Psoas muscle (tissue), 8 donors: ENCODE results near the gene BCAS1. TPM values are rescaled to one million over a fixed set of nuclear protein-coding genes. Genes with fewer than 3 reads are reported as not detected.

Experiments
- ATAC-seq, 4 donors: fragments of 200-7000 bp; cut with Tn5 transposase; one replicate each; pipeline ENCODE4 v1.9.1; 2020; ENCODE audit warnings: moderate library complexity in 3 of 4, mild to moderate bottlenecking in 2 of 4
- DNase-seq, 2 donors: peaks; one replicate each; pipeline ENCODE4 v3.0.0-alpha.2; 2020
- H3K27ac ChIP-seq: fragments of 200-600 bp; one replicate; pipeline ENCODE4 v1.8.0; 2022
- H3K27me3 ChIP-seq, 3 donors: fragments of 200-600 bp in 1 of 3; one replicate each; pipeline versions ENCODE4 v1.6.1 to v1.8.0; 2013 to 2022; ENCODE audit warnings: low read length in 2 of 3, mild to moderate bottlenecking in 2 of 3, moderate library complexity in 1 of 3; ENCODE audit not compliant: insufficient read depth in 3 of 3
- H3K36me3 ChIP-seq, 2 donors: fragments of 200-600 bp in 1 of 2; one replicate each; pipeline versions ENCODE4 v1.6.1 to v1.8.0; 2013 to 2022; ENCODE audit warnings: low read depth in 1 of 2, mild to moderate bottlenecking in 1 of 2, moderate library complexity in 1 of 2; ENCODE audit not compliant: insufficient read depth in 1 of 2
- H3K4me1 ChIP-seq: fragments of 200-600 bp; one replicate; pipeline ENCODE4 v1.8.0; 2022
- H3K4me3 ChIP-seq: fragments of 200-600 bp; one replicate; pipeline ENCODE4 v1.8.0; 2022; ENCODE audit warnings: mild to moderate bottlenecking
- H3K9me3 ChIP-seq: fragments of 200-600 bp; one replicate; pipeline ENCODE4 v1.8.0; 2022
- CTCF ChIP-seq: fragments of 200-600 bp; IDR thresholded peaks from one replicate; pipeline ENCODE4 v1.8.0; 2022; ENCODE audit warnings: antibody characterized with exemption
- whole genome bisulfite sequencing, 3 donors: extraction: QIAGEN DNeasy Blood & Tissue Kit; methylation state at CpG; one replicate each; pipeline versions ENCODE4 v1.1.6 to v1.1.7; 2013; 5-methylcytosine and 5-hydroxymethylcytosine counted together
- intact Hi-C, 2 donors: fragments of 100-400 bp; cut with DNase I; formaldehyde crosslinking; loops; one replicate each; pipeline versions ENCODE4 v1.11.0 to v1.14.2; 2022
- polyA plus RNA-seq, 3 donors: library from polyadenylated mRNA; stranded (reverse); fragments of 200-250 nt; gene quantifications; one replicate each; pipeline ENCODE4 v1.2.3, GENCODE V29; 2013
- total RNA-seq, 4 donors: library from RNA; stranded (reverse); fragmentation: NEBNext Ultra II Directional in 2 of 4; extraction: Animal tissue kit (Norgen Biotek cat#: 25700) in 2 of 4; gene quantifications; one replicate each; pipeline versions ENCODE4 v1.2.1 to v1.2.4, GENCODE V29; 2021 to 2023
- donor health status: healthy with polysubstance abuse.
- donor health status: DM: no; HTN: no; CAD: no; lungs with moderate emphysema.
- donor health status: Bipolar disorder and iron deficiency.
- donor health status: healthy.
- donor health status: DM: yes; HTN: yes; CAD: no.
- donor health status: DM: no; HTN: no; CAD: no.
- donor health status: DM: no; HTN: no; CAD: no.
- donor health status: DM: yes; HTN: yes; CAD: no.

Gene BCAS1
- total and polyA plus RNA-seq, 7 donors: 0.01 to 0.26 (median 0.16) TPM; not detected in 2

GRCh38 chr20:53949319-53949839, 121.0 kb downstream of the BCAS1 start:
- Histone ChIP-seq H3K9me3 (no peaks in the 10 kb centered on the region), H3K36me3 (no peaks in the 10 kb centered on the region), H3K27ac (no peak overlapping the region), H3K4me1 (no peaks in the 10 kb centered on the region), H3K4me3 (no peak overlapping the region), H3K27me3 (no peaks in the 10 kb centered on the region)
- no peak for TF ChIP-seq CTCF
- ATAC-seq (no peak), DNase-seq (peak in 1 of 2 donors; percentile 48)
- intact Hi-C loops: loop anchor here in 1 of 2 donors (10.0 kb wide), 1 partner anchor 255 kb away; the partner anchor contains the start of gene PFDN4
- WGBS, 3 donors: 31 to 37% (median 35%) methylated on average over 10 of the region's 10 CpGs

DNA sequence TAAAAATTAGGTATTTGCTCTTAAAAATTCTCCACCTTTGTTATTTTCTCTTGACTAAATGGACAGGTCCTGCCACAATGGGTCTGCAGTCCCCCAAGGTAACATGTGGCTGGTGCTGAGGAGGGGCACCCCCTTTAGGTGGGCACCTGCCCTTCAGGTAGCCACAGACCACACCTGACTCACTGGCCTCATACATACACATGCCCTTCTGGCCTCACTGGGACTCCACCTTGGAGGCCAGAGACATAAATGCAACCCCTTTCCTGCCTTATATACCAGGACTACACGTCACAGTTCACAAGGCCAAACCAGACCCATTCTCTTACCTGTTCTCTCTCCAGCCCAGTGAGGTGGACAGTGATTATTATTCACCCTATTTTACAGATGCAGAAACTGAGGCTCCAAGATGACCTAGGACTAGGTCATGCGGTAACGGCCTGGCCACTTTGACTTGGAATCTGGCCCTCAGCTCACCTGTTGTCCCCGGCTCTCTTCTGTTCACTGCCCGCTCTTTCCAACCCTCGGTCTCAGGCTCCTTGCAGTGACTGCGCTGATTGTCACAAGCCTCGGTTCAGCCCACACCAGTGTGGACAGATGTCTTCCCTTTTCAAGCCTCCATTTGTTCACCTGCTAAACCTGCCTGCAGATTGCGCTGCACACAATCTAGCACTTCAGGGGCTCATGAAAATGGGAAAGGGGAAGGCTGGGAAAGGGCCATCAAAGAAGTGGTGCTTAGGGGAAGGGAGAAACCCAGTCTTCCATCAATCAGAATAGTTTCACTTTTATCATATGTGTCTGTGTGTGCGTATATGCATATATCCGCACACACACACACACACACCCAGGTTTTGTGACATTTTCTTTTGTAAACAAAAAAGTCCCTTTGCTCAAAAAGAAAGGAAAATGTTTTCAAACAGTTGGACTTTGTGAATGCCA, 121.7 kb downstream of the BCAS1 start:
- ATAC-seq (no peak), DNase-seq (no peak)
- Histone ChIP-seq H3K27me3 (no peaks in the 10 kb centered on the region), H3K9me3 (no peaks in the 10 kb centered on the region), H3K4me1 (no peaks in the 10 kb centered on the region), H3K27ac (no peak overlapping the region), H3K36me3 (no peaks in the 10 kb centered on the region), H3K4me3 (no peak overlapping the region)
- 83 to 91% (median 89%) methylated on average over 11 of the region's 11 CpGs for WGBS, 3 donors
- intact Hi-C loops: loop anchor here in 1 of 2 donors (10.0 kb wide), 1 partner anchor 256 kb away; the partner anchor contains the start of gene PFDN4
- no peak for TF ChIP-seq CTCF

DNA sequence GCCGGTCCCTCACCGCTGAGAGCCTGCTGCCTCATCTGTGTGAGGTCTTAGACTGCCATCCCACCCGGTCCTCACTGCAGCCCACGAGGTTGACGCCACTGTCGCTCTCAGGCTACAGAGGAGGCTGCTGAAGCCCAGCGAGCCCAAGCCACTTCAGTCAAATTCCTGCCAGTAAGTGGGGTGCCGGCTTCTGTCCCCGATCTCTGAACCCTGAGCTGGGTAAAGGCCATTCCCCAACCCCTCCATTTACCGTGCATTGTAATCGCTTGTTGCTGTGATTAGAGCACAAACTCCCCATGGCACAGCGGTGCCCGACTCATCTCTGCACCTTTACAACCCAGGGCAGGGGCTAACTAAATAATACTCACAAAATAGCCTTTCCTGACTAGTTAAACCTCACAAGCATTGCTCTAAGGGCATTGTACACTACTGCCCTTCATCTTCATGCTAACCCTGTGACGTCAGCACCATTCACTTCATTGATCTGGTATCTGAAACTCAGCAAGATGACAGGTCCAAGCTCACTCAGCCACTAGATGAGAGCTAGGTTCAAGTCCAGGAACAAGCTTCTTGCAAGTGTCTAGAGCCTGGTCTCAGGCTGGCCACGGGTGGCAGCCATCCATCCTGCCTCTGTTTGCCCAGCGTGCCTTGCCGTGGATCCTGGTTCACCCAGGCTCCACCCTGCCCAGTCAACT, 122.7 kb downstream of the BCAS1 start:
- intact Hi-C loops: loop anchor here in 1 of 2 donors (10.0 kb wide), 1 partner anchor 257 kb away; the partner anchor contains the start of gene PFDN4
- WGBS, 3 donors: 83 to 90% (median 89%) methylated on average over 17 of the region's 17 CpGs
- H3K27ac ChIP-seq: no peak overlapping the region

GRCh38 chr20:53946106-53946505, 124.3 kb downstream of the BCAS1 start:
- H3K27me3 ChIP-seq: no peaks in the 10 kb centered on the region
- H3K36me3 ChIP-seq: no peaks in the 10 kb centered on the region
- DNase-seq: no peak
- H3K27ac ChIP-seq: no peak overlapping the region
- intact Hi-C loops: loop anchor here in 1 of 2 donors (10.0 kb wide), 1 partner anchor 259 kb away; the partner anchor contains the start of gene PFDN4
- H3K9me3 ChIP-seq: no peaks in the 10 kb centered on the region
- TF ChIP-seq CTCF: no peak
- H3K4me3 ChIP-seq: no peak overlapping the region
- WGBS, 3 donors: 84 to 87% (median 87%) methylated on average over 4 of the region's 4 CpGs
- no peak for ATAC-seq
- H3K4me1 ChIP-seq: no peaks in the 10 kb centered on the region

More for the DNA sequence above, 122.7 kb downstream of the BCAS1 start:
- H3K4me1 ChIP-seq: no peaks in the 10 kb centered on the region
- H3K4me3 ChIP-seq: no peak overlapping the region
- no peaks in the 10 kb centered on the region for H3K36me3 ChIP-seq
- H3K9me3 ChIP-seq: no peaks in the 10 kb centered on the region
- DNase-seq (no peak), ATAC-seq (no peak)
- no peaks in the 10 kb centered on the region for H3K27me3 ChIP-seq
- no peak for TF ChIP-seq CTCF
